WI38 (cell line): ENCODE data around the gene AHDC1.

Experiments
- H3K4me3 ChIP-seq: 2 replicates; pipeline ENCODE4 v1.5.1; 2011; ENCODE audit warnings: low read depth, mild to moderate bottlenecking, control low read depth, low read length
- TF ChIP-seq, protein P1 (sequence below): IDR thresholded peaks from 2 replicates; pipeline ENCODE4 v1.5.1; 2012; ENCODE audit warnings: low read depth, mild to moderate bottlenecking, control low read depth, low read length

AHDC1 gene

DNA sequence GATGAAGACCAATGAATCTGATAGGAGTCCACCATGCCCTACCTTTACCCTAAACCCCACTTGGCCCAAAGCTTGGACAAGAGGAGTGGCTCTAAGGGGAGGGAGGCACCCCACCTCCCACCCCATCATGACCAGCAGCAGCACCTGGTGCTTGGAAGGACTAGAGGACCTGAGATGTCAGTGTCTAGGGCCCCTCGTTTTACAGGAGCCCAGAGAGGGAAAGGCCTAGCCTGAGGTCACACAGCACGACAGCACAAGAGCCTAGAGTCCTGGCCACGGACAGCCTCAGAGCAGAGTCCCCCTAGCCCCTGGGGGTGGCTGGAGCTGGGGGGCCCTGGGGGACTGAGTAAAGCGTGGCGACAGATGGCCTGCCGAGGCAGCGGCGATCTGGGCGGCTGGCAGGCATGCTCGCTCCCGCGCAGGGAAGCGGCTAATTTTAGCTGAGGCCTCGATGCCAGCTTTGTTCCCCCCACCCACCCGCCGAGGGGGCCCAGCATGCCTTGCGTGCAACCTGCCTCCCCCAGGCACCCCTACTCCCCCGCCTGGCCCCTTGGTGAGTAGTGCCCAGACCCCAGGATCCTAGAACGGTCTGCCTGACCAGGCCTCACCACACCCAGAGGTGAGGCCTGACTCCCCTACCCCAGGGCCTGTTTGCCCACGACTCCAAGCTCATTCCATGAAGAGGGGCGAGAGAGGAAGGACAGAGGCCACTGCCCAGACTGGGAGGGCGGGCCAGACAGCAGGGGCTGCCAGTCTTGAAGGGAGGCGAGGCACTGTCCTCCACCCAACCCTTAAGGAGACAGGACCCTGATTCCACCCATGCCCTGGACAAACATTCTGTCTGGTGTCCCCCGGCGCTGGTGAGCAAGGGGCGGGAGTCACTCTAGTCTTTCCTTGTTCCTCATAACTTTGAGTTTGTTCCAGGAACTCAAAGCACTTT lies 39.0 kb downstream of the AHDC1 start:
- no peak overlapping the region for H3K4me3 ChIP-seq
- TF ChIP-seq, protein P1, sequence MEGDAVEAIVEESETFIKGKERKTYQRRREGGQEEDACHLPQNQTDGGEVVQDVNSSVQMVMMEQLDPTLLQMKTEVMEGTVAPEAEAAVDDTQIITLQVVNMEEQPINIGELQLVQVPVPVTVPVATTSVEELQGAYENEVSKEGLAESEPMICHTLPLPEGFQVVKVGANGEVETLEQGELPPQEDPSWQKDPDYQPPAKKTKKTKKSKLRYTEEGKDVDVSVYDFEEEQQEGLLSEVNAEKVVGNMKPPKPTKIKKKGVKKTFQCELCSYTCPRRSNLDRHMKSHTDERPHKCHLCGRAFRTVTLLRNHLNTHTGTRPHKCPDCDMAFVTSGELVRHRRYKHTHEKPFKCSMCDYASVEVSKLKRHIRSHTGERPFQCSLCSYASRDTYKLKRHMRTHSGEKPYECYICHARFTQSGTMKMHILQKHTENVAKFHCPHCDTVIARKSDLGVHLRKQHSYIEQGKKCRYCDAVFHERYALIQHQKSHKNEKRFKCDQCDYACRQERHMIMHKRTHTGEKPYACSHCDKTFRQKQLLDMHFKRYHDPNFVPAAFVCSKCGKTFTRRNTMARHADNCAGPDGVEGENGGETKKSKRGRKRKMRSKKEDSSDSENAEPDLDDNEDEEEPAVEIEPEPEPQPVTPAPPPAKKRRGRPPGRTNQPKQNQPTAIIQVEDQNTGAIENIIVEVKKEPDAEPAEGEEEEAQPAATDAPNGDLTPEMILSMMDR = no peak

DNA sequence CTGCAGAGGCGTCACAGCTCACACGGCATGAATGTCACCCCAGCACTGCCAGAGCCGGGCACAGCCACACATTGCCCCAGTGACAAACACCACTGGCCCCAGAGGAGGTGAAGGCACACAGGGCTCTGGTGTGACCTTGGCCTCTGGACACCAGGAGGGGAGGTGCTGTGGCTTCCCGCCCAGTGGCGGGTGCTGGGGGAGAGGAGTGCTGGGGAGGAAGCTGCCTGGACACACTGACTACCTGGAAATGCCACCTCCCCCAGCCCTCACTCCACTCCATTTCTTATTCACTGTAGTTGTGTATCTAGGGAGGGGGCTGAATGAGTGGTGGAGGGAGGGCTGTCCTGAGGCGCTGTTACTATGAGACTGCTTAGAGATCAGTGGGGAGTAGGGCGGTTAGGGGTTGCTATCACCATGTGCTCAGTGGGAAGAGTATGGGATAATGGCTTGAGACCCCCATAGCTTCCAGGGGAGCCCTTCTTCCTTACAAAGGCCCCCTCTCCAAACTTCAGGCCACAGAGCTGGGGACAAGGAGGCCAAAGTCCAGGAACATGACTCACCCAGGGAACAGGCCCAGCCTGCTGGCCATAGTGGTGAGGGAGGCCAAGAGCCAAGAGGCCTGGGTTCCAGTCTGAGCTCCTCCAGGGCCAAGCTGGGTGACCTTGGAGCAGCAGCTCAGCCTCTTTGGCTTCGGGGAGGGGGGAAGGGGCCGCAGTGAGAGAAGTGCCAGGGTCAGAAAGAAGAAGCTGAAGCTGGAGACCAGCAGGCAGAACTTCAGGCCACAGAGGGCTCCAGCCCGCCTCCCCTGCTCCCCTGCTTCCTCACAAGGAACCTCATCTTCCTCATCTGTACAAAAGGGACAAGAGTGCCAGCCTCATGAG lies 40.1 kb downstream of the AHDC1 start:
- no peak overlapping the region for H3K4me3 ChIP-seq

DNA sequence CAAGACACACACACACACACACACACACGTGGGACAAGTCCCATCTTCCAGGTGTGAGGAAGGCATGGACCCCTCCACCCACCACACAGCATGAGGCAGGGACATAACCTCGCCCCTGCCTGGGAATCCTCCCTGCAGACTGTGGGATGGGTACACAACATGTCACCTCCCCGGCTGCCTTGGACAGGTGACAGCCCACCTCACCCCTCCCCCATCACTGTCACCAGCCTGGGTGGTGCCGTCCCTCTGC lies 40.7 kb downstream of the AHDC1 start:
- TF ChIP-seq, protein P1 = no peak
- H3K4me3 ChIP-seq = no peak overlapping the region

More for the DNA sequence above, 40.1 kb downstream of the AHDC1 start:
- TF ChIP-seq, protein P1 = no peak

DNA sequence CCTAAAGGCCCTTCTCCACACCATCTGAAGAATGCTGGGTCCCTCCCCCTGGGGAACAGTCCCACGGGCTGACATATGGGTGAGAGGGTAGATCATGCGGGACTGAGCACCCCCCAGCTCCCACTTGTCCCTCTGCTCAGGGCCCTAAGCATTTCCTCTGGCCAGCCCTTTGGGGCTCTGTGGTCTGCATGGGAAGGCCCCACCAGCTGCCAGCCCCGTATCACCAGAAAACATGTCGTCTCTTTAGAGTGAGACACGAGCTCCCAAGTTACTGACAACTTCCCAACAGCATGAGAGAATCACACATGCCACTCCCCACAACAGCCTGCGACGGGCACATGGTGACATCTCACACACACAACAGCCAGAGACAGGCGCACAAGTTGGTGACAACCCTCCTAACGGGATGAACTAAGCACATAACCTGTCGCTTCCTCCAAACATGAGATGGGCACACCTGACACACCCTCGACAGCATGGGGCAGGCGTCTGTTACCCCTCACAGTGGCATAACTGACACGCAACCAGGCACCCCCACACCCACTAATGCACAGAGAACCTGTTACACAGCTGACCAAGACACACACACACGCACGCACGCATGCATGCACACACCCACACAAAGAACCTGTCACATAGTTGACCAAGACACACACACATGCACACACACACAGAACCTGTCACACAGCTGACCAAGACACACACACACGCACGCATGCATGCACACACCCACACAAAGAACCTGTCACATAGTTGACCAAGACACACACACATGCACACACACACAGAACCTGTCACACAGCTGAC lies 41.2 kb downstream of the AHDC1 start:
- TF ChIP-seq, protein P1 = no peak
- no peak overlapping the region for H3K4me3 ChIP-seq

DNA sequence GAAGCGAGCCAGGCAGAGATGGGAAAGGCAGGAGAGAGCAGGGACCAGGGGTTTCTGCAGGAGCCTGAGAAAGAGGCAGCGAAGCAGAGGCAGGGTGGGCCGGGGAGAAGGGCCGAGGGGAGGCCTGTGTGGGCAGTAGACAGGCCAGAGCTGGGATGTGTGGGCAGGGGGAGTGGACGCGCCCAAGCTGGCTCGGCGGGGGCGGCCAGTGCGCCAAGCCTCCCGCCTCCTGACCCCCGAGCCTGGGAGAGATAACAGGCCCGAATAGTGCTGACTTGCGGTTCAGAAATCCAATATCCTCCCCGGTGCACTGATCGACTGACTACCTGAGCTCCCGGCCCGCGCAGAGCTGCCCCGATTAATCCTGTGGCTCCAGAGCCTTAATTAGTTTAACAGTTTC lies 41.9 kb downstream of the AHDC1 start:
- TF ChIP-seq, protein P1 = no peak
- no peak overlapping the region for H3K4me3 ChIP-seq

DNA sequence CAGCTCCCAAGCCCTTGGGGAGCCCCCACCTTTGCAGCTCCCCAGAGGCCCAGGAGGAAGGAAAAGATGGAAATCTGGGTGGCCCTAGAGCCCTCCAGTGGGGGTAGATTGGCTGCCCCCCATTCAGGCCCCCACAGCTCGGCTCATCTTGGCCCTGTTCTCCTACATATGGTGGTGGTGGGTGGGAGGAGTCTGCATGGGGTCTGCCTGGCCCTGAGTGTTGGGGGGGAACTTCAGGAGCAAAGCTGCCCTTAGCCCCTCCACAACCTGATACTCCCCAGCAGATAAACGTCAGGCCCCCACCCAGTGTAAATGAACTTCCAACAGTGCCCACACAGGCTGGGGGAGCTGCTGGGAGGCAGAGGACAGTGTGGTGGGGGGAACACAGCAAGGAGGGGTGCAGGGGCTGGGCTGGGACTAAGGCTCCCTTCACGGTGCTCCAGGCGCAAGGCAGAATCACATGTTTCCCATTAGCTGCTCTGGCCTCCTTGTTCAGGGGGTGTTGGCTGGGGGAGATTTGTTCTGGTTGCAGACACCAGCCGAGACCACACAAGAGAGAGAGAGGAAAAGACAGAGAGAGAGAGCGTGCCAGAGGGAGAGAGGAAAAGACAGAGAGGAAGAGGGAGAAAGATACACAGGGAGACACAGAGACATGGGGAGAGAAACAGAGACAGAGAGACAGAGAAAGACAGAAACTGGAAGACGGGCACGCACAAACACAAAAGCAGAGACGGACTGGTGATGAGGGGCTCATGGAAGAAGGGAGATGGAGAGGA lies 42.6 kb downstream of the AHDC1 start:
- no peak overlapping the region for H3K4me3 ChIP-seq
- TF ChIP-seq, protein P1 = no peak
